Activated T-cell treated with anti-CD3 and anti-CD28 coated beads, Interleukin-2, amount 50 U/mL, for 1 hour (primary cell): Measurements from ENCODE around the gene HCN4.
"Not testable (repeated sequence)": the region's sequence is repeated elsewhere in the genome, so short reads cannot be mapped to it uniquely, and the experiment has no call there.

Experiments used
- DNase-seq: peaks from one replicate; pipeline ENCODE4 v3.0.0-alpha.2; 2020

HCN4 gene

DNA sequence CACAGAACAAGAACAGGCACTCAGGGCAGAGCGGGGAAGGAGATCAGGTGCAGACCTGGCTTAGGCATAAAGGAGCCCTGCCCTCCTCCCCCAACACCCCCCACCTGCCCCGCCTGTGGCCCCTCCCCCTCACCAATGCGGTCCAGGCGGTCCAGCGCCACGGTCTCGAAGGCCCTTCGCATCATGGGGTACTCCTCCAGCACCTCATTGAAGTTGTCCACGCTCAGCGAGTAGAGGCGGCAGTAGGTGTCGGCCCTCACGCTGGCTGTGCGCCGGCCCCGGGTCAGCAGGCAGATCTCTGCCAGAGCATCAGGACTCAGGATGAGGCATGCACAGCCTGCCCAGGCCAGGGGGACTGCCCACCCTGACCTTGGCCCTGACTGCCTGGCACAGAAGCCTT, 44.8 kb downstream of the HCN4 start:
- DNase-seq, result no peak

DNA sequence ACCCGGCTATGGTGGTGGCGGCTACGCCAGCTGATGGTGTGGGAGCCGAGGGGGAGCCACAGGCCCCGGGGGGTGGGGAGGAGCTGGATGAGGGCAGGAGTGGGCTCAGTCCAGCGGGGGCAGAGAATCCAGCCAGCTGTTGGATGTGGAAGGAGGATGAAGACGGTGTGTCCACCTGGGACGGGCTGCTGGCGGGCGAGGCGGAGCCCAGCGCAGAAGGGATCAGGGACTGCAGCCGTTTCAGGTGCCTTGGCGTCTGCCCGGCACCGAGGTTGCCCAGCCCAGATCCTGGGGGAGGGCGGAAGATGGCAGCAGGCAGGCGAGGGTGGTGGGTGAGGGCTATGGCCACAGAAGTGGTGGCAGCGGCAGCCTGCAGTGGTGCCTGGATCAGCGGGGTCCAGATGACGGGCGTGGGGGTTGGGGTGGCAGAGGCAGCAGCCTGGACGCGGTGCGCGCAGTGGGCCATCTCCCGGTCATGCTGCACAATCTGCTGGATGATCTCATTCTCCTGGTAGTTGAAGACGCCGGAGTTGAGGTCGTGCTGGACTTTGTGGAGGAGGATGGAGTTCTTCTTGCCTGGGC, 45.3 kb downstream of the HCN4 start:
- DNase-seq, result no peak

- DNase-seq, result no peak
Observed at GRCh38 chr15:73322665-73323373, 45.9 kb downstream of the HCN4 start.

- DNase-seq, result no peak
Observed at GRCh38 chr15:73321496-73322450, 47.0 kb downstream of the HCN4 start.

GRCh38 chr15:73320619-73321180, 48.1 kb downstream of the HCN4 start:
- DNase-seq, result no peak

DNA sequence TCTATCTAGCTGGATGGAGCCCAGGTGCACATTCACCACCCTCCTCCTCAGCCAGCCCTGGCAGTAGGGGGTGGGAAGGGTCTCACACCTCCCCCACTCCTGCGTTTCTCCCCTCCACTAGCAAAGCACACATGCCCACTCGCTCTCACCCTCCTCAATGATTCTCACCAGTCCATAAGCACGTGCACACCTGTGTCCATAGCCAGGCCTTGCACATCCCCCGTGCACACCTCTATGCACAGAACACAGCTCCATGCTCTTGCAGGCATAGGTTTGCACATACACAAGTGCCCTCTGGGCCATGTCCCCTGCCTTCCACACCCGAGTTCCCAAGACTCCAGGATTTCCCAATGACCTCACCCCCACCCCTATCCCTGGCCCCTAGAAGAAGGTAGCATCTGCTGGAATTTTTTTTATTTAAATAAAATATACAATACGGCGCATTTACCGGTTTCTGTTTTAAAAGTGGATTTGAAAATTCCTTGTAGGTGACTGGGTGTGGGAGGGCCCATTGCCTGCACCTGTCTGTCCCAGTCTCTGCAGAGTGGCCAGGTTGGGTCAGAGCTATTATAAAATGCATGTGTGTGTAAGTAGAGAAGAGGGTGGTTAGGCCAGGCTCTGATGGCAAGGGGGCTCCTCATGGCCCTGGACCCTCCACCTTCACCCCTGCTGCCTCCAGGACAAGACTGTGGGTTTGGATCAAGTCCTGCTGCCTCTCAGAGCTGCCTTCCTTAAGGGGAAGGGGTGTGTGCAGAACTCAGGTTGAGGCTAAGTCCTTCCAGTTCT, 49.1 kb downstream of the HCN4 start:
- no peak for DNase-seq

DNA sequence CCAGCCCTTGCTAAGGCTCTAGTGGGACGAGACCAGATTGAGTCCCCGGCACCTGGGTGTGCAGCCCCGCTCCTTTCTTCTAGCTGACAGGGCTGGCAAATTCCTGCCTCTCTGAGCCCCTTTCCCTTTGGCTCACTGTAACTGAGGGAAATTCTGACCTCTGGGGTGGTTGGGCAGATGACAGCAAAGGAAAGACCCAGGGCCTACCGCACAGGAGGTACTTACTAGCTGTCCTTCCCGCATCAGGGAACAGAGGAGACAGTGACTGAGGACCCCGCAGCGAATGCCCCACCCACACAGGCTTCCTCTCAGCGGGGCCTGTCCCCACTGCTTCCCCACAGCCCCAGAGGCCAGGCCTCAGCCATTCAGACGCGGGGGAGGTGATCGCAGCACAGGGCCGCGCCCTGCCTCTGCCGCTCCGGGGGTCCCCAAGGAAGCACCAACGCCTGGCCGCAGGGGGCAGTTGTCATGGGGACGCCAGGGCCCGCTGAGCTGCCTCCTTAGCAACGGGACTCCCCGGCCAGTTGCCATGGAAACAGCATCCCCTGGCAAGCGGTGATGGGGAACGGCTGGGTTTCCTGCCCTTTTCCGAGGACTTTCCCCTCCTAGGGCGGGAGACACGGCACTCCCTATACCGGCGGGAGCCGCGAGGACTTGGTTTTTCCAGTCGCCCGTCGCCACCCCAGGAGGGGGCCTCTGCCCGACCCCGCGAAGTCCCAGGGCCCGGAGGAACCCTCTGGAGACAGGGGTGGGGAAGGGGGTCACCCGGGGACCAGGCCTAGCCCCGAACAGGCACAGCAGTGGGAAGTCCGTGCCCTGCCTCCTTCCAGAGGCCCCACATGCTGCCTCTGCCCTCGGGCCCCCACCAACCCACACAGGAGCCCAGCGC, 50.1 kb downstream of the HCN4 start:
- DNase-seq, result no peak

DNA sequence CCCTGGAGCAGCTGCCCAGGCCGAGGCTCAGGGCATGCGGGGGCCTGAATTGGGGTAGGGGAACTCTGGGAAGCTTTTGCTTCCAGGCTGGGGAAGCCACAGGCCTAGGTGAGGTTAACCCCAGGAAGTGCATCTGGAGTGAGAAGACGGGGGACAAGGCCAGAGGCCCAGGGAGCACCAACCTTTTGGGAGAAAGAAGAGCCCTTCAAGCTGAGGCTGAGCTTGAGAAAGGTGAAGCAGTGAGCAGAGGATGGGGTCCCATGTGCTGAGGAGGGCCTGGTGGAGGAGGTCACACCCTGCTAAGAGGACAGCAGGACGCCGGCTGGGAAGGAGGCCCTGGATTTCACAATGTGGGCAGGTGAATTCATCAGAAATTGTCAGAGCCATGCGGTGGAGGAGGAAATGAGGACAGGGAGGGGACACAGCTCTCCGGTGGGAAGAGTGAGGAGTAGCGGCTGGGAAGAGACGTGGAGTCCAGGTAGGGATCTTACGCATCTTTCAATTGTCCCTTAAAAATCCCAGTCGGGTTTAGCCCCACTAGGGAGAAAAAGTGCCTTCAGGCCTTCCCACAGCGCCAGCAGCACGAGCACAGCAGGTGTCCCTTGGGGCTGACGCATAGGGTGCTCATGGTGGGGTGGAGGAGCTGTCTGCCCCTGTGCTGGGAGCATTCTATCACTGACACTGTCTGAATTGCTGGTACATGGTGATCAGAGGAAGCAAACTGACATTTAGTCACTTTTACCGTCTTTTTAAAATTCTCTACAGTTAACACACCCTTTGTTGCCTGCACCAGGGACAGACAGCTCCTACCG, 50.9 kb downstream of the HCN4 start:
- DNase-seq, result no peak

- DNase-seq, result no peak
Observed at GRCh38 chr15:73313861-73314260, 54.9 kb downstream of the HCN4 start.

- no peak for DNase-seq
Observed at GRCh38 chr15:73308305-73308704, 60.5 kb downstream of the HCN4 start.

- DNase-seq, result no peak
Observed at GRCh38 chr15:73305331-73306211, 63.2 kb downstream of the HCN4 start.

GRCh38 chr15:73303636-73304035, 65.1 kb downstream of the HCN4 start:
- no peak for DNase-seq

- not testable (repeated sequence) for DNase-seq
Observed at GRCh38 chr15:73300286-73300685, 68.5 kb downstream of the HCN4 start.

DNA sequence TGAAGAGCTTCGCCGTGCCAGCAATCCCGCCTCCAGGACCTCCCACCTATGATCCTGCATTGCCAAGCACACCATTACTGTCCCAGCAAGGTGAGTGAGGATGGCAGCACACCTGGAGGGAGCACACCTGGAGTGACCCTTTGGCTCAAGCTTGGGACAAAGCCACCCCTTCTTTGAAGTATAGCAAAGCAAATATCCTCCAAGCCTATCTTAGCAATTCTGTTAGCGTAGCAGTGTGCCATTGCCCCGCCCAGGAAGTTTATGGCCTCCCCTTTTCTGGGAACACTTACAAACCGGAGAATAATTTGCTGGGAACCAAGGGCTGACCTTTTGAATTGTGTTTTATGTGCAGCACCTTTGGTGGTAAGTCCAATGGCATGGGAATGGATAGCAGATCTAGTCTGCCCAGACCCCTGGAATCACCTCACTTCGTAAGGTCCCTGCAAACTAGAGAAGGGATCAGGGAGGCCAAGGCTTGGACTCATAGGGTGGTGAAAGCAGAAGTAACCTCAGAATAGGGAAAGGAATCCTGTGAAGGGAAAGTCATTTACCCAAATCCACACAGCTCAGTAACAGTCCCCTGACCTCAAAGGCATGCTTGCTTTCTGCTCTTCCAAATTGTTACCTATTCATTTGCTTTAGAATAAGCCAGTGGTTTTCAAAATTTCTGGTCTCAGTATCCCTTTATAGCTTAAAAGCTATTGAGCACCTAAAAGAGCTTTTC, 70.1 kb downstream of the HCN4 start:
- DNase-seq, result no peak

DNA sequence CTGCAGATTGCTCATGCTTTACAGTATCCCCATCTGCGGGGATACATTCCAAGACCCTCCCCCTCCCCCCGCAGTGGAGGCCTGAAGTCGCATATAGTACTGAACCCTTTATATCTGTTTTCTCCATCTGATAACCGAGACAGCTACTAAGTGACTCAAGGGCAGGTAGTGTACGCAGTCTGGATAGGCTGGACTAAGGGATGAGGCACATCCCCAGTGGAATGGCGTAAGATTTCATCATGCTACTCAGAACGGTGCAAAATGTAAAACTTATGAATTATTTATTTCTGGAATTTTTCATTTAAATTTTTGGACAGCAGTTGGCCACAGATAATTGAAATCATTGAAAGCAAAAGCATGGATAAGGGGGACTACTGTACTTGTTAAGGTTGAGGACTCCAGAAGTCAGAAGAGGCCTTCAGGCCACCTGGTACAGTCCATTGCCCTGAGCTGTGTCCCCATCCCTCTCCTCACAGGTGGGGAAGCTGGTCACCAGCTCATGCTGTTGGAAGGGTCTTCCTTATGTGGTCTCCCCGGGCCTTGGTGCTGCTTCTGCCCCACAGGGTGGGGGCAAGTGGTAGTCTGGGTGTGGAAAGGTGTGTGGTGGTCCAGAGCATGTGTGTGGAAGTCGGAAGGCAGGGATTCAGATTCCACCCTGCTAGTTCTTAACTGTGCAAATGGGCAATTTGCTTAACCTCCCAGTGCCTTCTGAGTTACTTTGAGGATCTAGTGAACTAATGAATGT, 72.0 kb downstream of the HCN4 start:
- no peak for DNase-seq

DNA sequence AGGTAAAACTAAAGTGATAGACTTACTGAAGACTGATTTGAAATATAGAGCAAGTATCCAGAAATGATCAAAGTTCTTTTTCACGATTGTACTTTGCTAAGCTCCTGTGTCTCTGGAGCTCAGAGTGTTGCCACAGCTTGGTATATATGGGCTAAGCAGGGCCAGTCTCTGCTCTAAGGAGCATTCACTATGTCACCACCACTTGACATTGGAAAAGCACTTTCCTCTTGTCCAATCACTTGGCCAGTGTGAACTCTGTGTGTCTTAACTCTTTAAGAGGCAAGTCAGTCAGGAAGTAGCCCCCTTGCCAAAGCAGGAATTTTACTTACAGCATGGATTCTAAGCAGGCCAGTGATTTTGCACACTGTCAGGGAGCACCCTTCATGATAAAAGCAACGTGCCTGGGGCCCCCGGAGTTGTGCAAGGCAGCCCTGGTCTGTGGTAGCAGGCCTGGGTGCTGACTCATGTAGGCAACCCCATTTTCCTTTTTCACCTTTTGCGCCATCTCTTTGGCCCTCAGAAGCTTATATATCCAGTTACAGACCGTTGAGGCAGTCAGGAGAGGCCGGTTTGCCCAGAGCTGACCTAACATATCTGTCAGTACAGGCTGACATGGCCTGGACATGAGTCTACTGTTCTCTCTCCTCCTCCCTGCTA, 73.0 kb downstream of the HCN4 start:
- no peak for DNase-seq

GRCh38 chr15:73293773-73294172, 75.0 kb downstream of the HCN4 start:
- no peak for DNase-seq

- DNase-seq, result no peak
Observed at GRCh38 chr15:73291441-73291840, 77.3 kb downstream of the HCN4 start.
